ENCODE measurements around the gene CYGB. TPM values are rescaled to one million over a fixed set of nuclear protein-coding genes. Genes with fewer than 3 reads are reported as not detected.

CYGB gene
- total and polyA plus RNA-seq, 2 of the 13 experiments (the other 11 are each of a cell fraction or from before 2014, with no cell fraction given) = 18.9 to 27.1 TPM

DNA sequence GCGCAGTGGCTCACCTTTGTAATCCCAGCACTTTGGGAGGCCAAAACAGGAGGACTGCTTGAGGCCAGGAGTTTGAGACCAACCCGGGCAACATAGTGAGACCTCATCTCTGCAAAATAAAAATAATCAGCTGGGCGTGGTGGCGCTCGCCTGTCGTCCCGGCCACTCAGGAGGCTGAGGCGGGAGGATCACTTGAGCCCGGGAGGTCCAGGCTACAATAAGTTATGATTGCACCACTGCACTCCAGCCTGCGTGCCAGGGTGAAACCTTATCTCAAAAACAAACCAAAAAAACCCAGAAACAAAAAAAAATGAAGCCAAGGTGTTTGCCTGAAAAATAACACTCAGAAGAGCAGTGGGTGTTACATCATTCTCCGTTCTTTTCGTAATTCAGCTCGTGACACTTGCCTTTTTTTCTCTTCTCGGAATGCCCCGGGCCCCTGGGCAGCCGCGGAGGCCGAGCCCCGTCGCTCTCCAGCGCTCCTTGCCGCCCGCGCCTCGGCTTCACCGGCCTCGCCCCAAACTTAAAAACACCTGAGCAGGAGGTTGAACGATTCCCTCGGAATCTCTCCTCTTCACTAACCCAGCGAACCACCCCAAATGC, 19.4 kb upstream of the CYGB start (continued):
- 0 out of 2 replicates have a peak, but pooled peaks have one; percentile 13 for TF ChIP-seq NR2F6 (IDR thresholded peaks at IDR 0.05)
- 0 out of 2 replicates have a peak, but pooled peaks have one; percentile 8 for TF ChIP-seq NR2F6 (CRISPR knock-in tag; IDR thresholded peaks at IDR 0.05)
- TF ChIP-seq, protein P1, sequence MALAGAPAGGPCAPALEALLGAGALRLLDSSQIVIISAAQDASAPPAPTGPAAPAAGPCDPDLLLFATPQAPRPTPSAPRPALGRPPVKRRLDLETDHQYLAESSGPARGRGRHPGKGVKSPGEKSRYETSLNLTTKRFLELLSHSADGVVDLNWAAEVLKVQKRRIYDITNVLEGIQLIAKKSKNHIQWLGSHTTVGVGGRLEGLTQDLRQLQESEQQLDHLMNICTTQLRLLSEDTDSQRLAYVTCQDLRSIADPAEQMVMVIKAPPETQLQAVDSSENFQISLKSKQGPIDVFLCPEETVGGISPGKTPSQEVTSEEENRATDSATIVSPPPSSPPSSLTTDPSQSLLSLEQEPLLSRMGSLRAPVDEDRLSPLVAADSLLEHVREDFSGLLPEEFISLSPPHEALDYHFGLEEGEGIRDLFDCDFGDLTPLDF (CRISPR knock-in tag; IDR thresholded peaks at IDR 0.05) = no peak
- TF ChIP-seq ZNF543 (CRISPR knock-in tag; IDR thresholded peaks at IDR 0.05) = no peak
- no peak for TF ChIP-seq ZNF619 (CRISPR knock-in tag; IDR thresholded peaks at IDR 0.05)
- no peak for TF ChIP-seq TBL1XR1 (IDR thresholded peaks at IDR 0.05; ENCODE audit: borderline replicate concordance, low read length, partially characterized antibody)
- peak; percentile 15; the same call in 1 of the 2 replicates for TF ChIP-seq ZFP90 (CRISPR knock-in tag; IDR thresholded peaks at IDR 0.05; ENCODE audit: borderline replicate concordance)
- TF ChIP-seq ZEB1 (IDR thresholded peaks at IDR 0.05; ENCODE audit: insufficient replicate concordance, low read depth) = no peak
- TF ChIP-seq, protein P2, sequence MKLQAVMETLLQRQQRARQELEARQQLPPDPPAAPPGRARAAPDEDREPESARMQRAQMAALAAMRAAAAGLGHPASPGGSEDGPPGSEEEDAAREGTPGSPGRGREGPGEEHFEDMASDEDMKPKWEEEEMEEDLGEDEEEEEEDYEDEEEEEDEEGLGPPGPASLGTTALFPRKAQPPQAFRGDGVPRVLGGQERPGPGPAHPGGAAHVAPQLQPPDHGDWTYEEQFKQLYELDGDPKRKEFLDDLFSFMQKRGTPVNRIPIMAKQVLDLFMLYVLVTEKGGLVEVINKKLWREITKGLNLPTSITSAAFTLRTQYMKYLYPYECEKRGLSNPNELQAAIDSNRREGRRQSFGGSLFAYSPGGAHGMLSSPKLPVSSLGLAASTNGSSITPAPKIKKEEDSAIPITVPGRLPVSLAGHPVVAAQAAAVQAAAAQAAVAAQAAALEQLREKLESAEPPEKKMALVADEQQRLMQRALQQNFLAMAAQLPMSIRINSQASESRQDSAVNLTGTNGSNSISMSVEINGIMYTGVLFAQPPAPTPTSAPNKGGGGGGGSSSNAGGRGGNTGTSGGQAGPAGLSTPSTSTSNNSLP (IDR thresholded peaks at IDR 0.05; ENCODE audit: low read depth, low read length) = no peak
- TF ChIP-seq, protein P3, sequence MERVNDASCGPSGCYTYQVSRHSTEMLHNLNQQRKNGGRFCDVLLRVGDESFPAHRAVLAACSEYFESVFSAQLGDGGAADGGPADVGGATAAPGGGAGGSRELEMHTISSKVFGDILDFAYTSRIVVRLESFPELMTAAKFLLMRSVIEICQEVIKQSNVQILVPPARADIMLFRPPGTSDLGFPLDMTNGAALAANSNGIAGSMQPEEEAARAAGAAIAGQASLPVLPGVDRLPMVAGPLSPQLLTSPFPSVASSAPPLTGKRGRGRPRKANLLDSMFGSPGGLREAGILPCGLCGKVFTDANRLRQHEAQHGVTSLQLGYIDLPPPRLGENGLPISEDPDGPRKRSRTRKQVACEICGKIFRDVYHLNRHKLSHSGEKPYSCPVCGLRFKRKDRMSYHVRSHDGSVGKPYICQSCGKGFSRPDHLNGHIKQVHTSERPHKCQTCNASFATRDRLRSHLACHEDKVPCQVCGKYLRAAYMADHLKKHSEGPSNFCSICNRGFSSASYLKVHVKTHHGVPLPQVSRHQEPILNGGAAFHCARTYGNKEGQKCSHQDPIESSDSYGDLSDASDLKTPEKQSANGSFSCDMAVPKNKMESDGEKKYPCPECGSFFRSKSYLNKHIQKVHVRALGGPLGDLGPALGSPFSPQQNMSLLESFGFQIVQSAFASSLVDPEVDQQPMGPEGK (CRISPR knock-in tag; IDR thresholded peaks at IDR 0.05) = no peak
- TF ChIP-seq DPF2 (CRISPR knock-in tag; IDR thresholded peaks at IDR 0.05; ENCODE audit: borderline replicate concordance, low read depth) = no peak
- TF ChIP-seq KAT2B (IDR thresholded peaks at IDR 0.05; ENCODE audit: borderline replicate concordance, low read depth, low read length) = no peak
- no peak for TF ChIP-seq RNF2 (conservative IDR thresholded peaks at IDR 0.05; ENCODE audit: low read depth)
- TF ChIP-seq NFKB2 (CRISPR knock-in tag; IDR thresholded peaks at IDR 0.05; ENCODE audit: borderline replicate concordance) = no peak
- no peak for TF ChIP-seq MED8 (CRISPR knock-in tag; IDR thresholded peaks at IDR 0.05; ENCODE audit: insufficient replicate concordance)
- TF ChIP-seq, protein P4, sequence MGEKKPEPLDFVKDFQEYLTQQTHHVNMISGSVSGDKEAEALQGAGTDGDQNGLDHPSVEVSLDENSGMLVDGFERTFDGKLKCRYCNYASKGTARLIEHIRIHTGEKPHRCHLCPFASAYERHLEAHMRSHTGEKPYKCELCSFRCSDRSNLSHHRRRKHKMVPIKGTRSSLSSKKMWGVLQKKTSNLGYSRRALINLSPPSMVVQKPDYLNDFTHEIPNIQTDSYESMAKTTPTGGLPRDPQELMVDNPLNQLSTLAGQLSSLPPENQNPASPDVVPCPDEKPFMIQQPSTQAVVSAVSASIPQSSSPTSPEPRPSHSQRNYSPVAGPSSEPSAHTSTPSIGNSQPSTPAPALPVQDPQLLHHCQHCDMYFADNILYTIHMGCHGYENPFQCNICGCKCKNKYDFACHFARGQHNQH (CRISPR knock-in tag; IDR thresholded peaks at IDR 0.05) = 0 out of 2 replicates have a peak, but pooled peaks have one; percentile 10
- no peak for TF ChIP-seq ATAD3A (CRISPR knock-in tag; IDR thresholded peaks at IDR 0.05)
- TF ChIP-seq IRX3 (CRISPR knock-in tag; IDR thresholded peaks at IDR 0.05; ENCODE audit: borderline replicate concordance, low read depth) = 0 out of 2 replicates have a peak, but pooled peaks have one; percentile 18
- peak; percentile 19; the same call in 1 of the 2 replicates for TF ChIP-seq ATF7 (IDR thresholded peaks at IDR 0.05)
- no peak for TF ChIP-seq ATF7 (CRISPR knock-in tag; IDR thresholded peaks at IDR 0.05)
- TF ChIP-seq CBFB (CRISPR knock-in tag; IDR thresholded peaks at IDR 0.05) = no peak
- TF ChIP-seq ZNF292 (CRISPR knock-in tag; IDR thresholded peaks at IDR 0.05; ENCODE audit: borderline replicate concordance, low read depth) = no peak
- TF ChIP-seq SOX13 (IDR thresholded peaks at IDR 0.05) = no peak; the same call in 1 of the 2 replicates
- TF ChIP-seq SOX13 (CRISPR knock-in tag; conservative IDR thresholded peaks at IDR 0.05 in 1 of 2, IDR thresholded peaks at IDR 0.05 in 1 of 2) = no peak
- no peak for TF ChIP-seq JUN (CRISPR knock-in tag; IDR thresholded peaks at IDR 0.05)
- TF ChIP-seq CHD4 (IDR thresholded peaks at IDR 0.05; ENCODE audit: borderline replicate concordance, low read length) = no peak; the same call in 1 of the 2 replicates
